HEK293 (cell line): Measurements from ENCODE around the gene DCHS2.

Experiments used
- CTCF ChIA-PET: fragments of 350-600 bp; formaldehyde crosslinking; extraction: SDS; loops from one replicate; lab custom pipeline; 2021; ENCODE audit warnings: antibody characterized with exemption; lab: Yijun Ruan, JAX
- POLR2A ChIA-PET: fragments of 300-600 bp; formaldehyde crosslinking; extraction: SDS; loops from one replicate; lab custom pipeline; 2020; ENCODE audit warnings: antibody characterized with exemption, inconsistent platforms; lab: Yijun Ruan, JAX
- H3K27ac ChIP-seq: fragments of 200-500 bp; sonication (Bioruptor generic); 2 replicates; pipeline ENCODE4 v1.5.1; 2014; ENCODE audit warnings: low read depth, low read length, control low read depth, inconsistent platforms; ENCODE audit errors: extremely low read depth
- H3K36me3 ChIP-seq, 2 experiments: fragments of 200-500 bp in 1 of 2; sonication (Bioruptor generic) in 1 of 2; 1 replicate in 1 of 2; 2 replicates in 1 of 2; pipeline ENCODE4 v1.5.1; 2014 to 2017; ENCODE audit warnings: inconsistent platforms in 2 of 2, low read length in 2 of 2; ENCODE audit not compliant: control insufficient read depth in 2 of 2, insufficient read depth in 1 of 2
- H3K4me1 ChIP-seq: fragments of 200-500 bp; sonication (Bioruptor generic); 2 replicates; pipeline ENCODE4 v1.5.1; 2014; ENCODE audit warnings: mild to moderate bottlenecking, low read length, inconsistent platforms; ENCODE audit not compliant: control insufficient read depth, insufficient read depth
- H3K4me3 ChIP-seq: 2 replicates; pipeline ENCODE4 v1.5.1; 2011; ENCODE audit warnings: low read depth, mild to moderate bottlenecking, control low read depth, low read length, moderate library complexity
- H3K9me3 ChIP-seq: fragments of 200-500 bp; sonication (Bioruptor generic); 2 replicates; pipeline ENCODE4 v1.5.1; 2014; ENCODE audit warnings: low read depth, low read length, inconsistent platforms; ENCODE audit not compliant: control insufficient read depth, insufficient read depth
- HOXD13 ChIP-seq: sonication (generic); formaldehyde crosslinking; IDR thresholded peaks from 2 replicates; pipeline ENCODE4 v1.8.0; 2022; ENCODE audit warnings: missing genetic modification reagents, borderline replicate concordance
- KLF16 ChIP-seq: fragments of 450-650 bp; formaldehyde crosslinking; IDR thresholded peaks from 2 replicates; pipeline ENCODE4 v1.5.1; 2017; ENCODE audit warnings: missing biosample characterization, missing genetic modification characterization
- OSR2 ChIP-seq: fragments of 450-650 bp; formaldehyde crosslinking; IDR thresholded peaks from 2 replicates; pipeline ENCODE4 v1.5.1; 2016; ENCODE audit warnings: missing biosample characterization, missing genetic modification characterization
- RBAK ChIP-seq: fragments of 450-650 bp; formaldehyde crosslinking; IDR thresholded peaks from 2 replicates; pipeline ENCODE4 v1.5.1; 2016; ENCODE audit warnings: missing biosample characterization, missing genetic modification characterization
- SP2 ChIP-seq: fragments of 450-650 bp; formaldehyde crosslinking; IDR thresholded peaks from 2 replicates; pipeline ENCODE4 v1.5.1; 2016; ENCODE audit warnings: missing biosample characterization, missing genetic modification characterization
- SP7 ChIP-seq: fragments of 450-650 bp; formaldehyde crosslinking; IDR thresholded peaks from 2 replicates; pipeline ENCODE4 v1.5.1; 2016; ENCODE audit warnings: missing biosample characterization, missing genetic modification characterization
- YY1 ChIP-seq: fragments of 450-650 bp; formaldehyde crosslinking; IDR thresholded peaks from 2 replicates; pipeline ENCODE4 v1.5.1; 2018; ENCODE audit warnings: missing biosample characterization, missing genetic modification characterization
- ZBTB20 ChIP-seq: fragments of 450-650 bp; formaldehyde crosslinking; IDR thresholded peaks from 2 replicates; pipeline ENCODE4 v1.5.1; 2016; ENCODE audit warnings: missing biosample characterization, missing genetic modification characterization
- ZFP3 ChIP-seq: fragments of 450-650 bp; formaldehyde crosslinking; IDR thresholded peaks from 2 replicates; pipeline ENCODE4 v1.5.1; 2016; ENCODE audit warnings: low read depth, missing biosample characterization, missing genetic modification characterization
- ZNF10 ChIP-seq: fragments of 450-650 bp; formaldehyde crosslinking; IDR thresholded peaks from 2 replicates; pipeline ENCODE4 v1.5.1; 2017; ENCODE audit warnings: missing biosample characterization, missing genetic modification characterization
- ZNF133 ChIP-seq: fragments of 450-650 bp; formaldehyde crosslinking; IDR thresholded peaks from 2 replicates; pipeline ENCODE4 v1.5.1; 2016; ENCODE audit warnings: missing biosample characterization, missing genetic modification characterization
- ZNF202 ChIP-seq: fragments of 450-650 bp; formaldehyde crosslinking; IDR thresholded peaks from 2 replicates; pipeline ENCODE4 v1.5.1; 2016; ENCODE audit warnings: missing biosample characterization, missing genetic modification characterization, borderline replicate concordance
- ZNF211 ChIP-seq: fragments of 450-650 bp; formaldehyde crosslinking; IDR thresholded peaks from 2 replicates; pipeline ENCODE4 v1.5.1; 2016; ENCODE audit warnings: low read depth, missing biosample characterization, missing genetic modification characterization
- ZNF24 ChIP-seq: fragments of 450-650 bp; formaldehyde crosslinking; IDR thresholded peaks from 2 replicates; pipeline ENCODE4 v1.5.1; 2016; ENCODE audit warnings: missing biosample characterization, missing genetic modification characterization
- ZNF274 ChIP-seq, 2 experiments: fragments of 200-500 bp in 1 of 2; fragments of 450-650 bp in 1 of 2; sonication (Bioruptor generic) in 1 of 2; formaldehyde crosslinking in 1 of 2; IDR thresholded peaks; 2 replicates each; pipeline versions ENCODE4 v1.5.1 to v1.6.1; 2014 to 2016; ENCODE audit warnings: borderline replicate concordance in 1 of 2, inconsistent platforms in 1 of 2, low read length in 1 of 2, missing biosample characterization in 1 of 2, missing genetic modification characterization in 1 of 2
- ZNF416 ChIP-seq: fragments of 450-650 bp; formaldehyde crosslinking; IDR thresholded peaks from 2 replicates; pipeline ENCODE4 v1.5.1; 2016; ENCODE audit warnings: missing biosample characterization, missing genetic modification characterization
- ZNF488 ChIP-seq: fragments of 450-650 bp; formaldehyde crosslinking; IDR thresholded peaks from 2 replicates; pipeline ENCODE4 v1.5.1; 2016; ENCODE audit warnings: missing biosample characterization, missing genetic modification characterization
- ZNF513 ChIP-seq: fragments of 450-650 bp; IDR thresholded peaks from 2 replicates; pipeline ENCODE4 v1.5.1; 2018; ENCODE audit warnings: missing biosample characterization, missing genetic modification characterization
- ZNF585B ChIP-seq: fragments of 450-650 bp; formaldehyde crosslinking; IDR thresholded peaks from 2 replicates; pipeline ENCODE4 v1.5.1; 2016; ENCODE audit warnings: missing biosample characterization, missing genetic modification characterization
- ZNF610 ChIP-seq: fragments of 450-650 bp; formaldehyde crosslinking; IDR thresholded peaks from 2 replicates; pipeline ENCODE4 v1.5.1; 2016; ENCODE audit warnings: missing biosample characterization, missing genetic modification characterization, borderline replicate concordance
- ZNF837 ChIP-seq: fragments of 450-650 bp; formaldehyde crosslinking; IDR thresholded peaks from 2 replicates; pipeline ENCODE4 v1.5.1; 2016; ENCODE audit warnings: missing biosample characterization, missing genetic modification characterization
- ZSCAN16 ChIP-seq: fragments of 450-650 bp; formaldehyde crosslinking; IDR thresholded peaks from 2 replicates; pipeline ENCODE4 v1.5.1; 2016; ENCODE audit warnings: missing biosample characterization, missing genetic modification characterization
- ZSCAN30 ChIP-seq: fragments of 450-650 bp; IDR thresholded peaks from 2 replicates; pipeline ENCODE4 v1.5.1; 2018; ENCODE audit warnings: missing biosample characterization, mild to moderate bottlenecking, missing genetic modification characterization, moderate library complexity
- ZSCAN4 ChIP-seq: fragments of 450-650 bp; formaldehyde crosslinking; IDR thresholded peaks from 2 replicates; pipeline ENCODE4 v1.5.1; 2017; ENCODE audit warnings: missing biosample characterization, missing genetic modification characterization

Gene DCHS2

GRCh38 chr4:154343651-154344050 is 147.9 kb downstream of the DCHS2 start:
- no peak overlapping the region for H3K27ac ChIP-seq
- no peaks in the 10 kb centered on the region for H3K36me3 ChIP-seq
- no peaks in the 10 kb centered on the region for H3K4me1 ChIP-seq
- H3K4me3 ChIP-seq, result no peak overlapping the region
- TF ChIP-seq ZNF513 (tag by site-specific recombination) (no peak), ZNF837 (tag by site-specific recombination) (no peak), OSR2 (tag by site-specific recombination) (no peak), SP2 (tag by site-specific recombination) (no peak), HOXD13 (no peak), ZNF133 (tag by site-specific recombination) (no peak), KLF16 (no peak), YY1 (tag by site-specific recombination) (no peak), ZNF274 (IDR thresholded peaks at IDR 0.05; ENCODE audit: low read length) (no peak), ZNF274 (tag by site-specific recombination; IDR thresholded peaks at IDR 0.05; ENCODE audit: borderline replicate concordance) (no peak), ZNF24 (no peak), ZFP3 (tag by site-specific recombination) (no peak), ZNF202 (no peak), ZSCAN4 (no peak), ZNF585B (tag by site-specific recombination) (no peak), RBAK (tag by site-specific recombination) (no peak)
- ChIA-PET CTCF (no interaction called here), POLR2A (no interaction called here)
- no peaks in the 10 kb centered on the region for H3K9me3 ChIP-seq

GRCh38 chr4:154341448-154341847 is 150.2 kb downstream of the DCHS2 start:
- H3K27ac ChIP-seq, result no peak overlapping the region
- H3K4me1 ChIP-seq, result no peaks in the 10 kb centered on the region
- no peaks in the 10 kb centered on the region for H3K9me3 ChIP-seq
- no peaks in the 10 kb centered on the region for H3K36me3 ChIP-seq
- H3K4me3 ChIP-seq, result no peak overlapping the region
- ChIA-PET CTCF (no interaction called here), POLR2A (no interaction called here)
- TF ChIP-seq ZNF416 (tag by site-specific recombination) (no peak), ZSCAN30 (tag by site-specific recombination) (no peak), SP7 (tag by site-specific recombination) (no peak), ZSCAN16 (tag by site-specific recombination) (no peak), ZNF488 (tag by site-specific recombination) (no peak), ZBTB20 (tag by site-specific recombination) (no peak), ZNF24 (no peak), ZNF211 (no peak), ZNF610 (tag by site-specific recombination) (no peak), ZNF10 (no peak)
